NT2/D1 (cell line): Measurements from ENCODE around the gene DTWD2.

ENCODE experiments used
- SUZ12 ChIP-seq: IDR thresholded peaks from 2 replicates; pipeline ENCODE4 v1.6.1; 2011; ENCODE audit not compliant: insufficient read length, insufficient read depth; ENCODE audit errors: extremely low read depth
- YY1 ChIP-seq: IDR thresholded peaks from 2 replicates; pipeline ENCODE4 v1.6.1; 2011; ENCODE audit not compliant: insufficient read length, insufficient read depth
- ZNF274 ChIP-seq: IDR thresholded peaks from 2 replicates; pipeline ENCODE4 v1.6.1; 2011; ENCODE audit warnings: mild to moderate bottlenecking, low read depth, low read length

GRCh38 chr5:118854819-118855218, 133.5 kb downstream of the DTWD2 start:
- no peak for TF ChIP-seq SUZ12
- no peak for TF ChIP-seq YY1
- no peak for TF ChIP-seq ZNF274
